BLaER1 (cell line): ENCODE measurements around the gene NPAS3.

Experiments used
- H3K27ac ChIP-seq: shearing (Covaris generic); formaldehyde crosslinking; 2 replicates; pipeline ENCODE4 v1.8.1; 2022
- H3K27me3 ChIP-seq: shearing (Covaris generic); formaldehyde crosslinking; 2 replicates; pipeline ENCODE4 v1.8.1; 2022
- H3K36me3 ChIP-seq: shearing (Covaris generic); formaldehyde crosslinking; 2 replicates; pipeline ENCODE4 v1.8.1; 2022
- H3K4me1 ChIP-seq: shearing (Covaris generic); formaldehyde crosslinking; 2 replicates; pipeline ENCODE4 v1.8.1; 2022
- H3K4me2 ChIP-seq: shearing (Covaris generic); formaldehyde crosslinking; 2 replicates; pipeline ENCODE4 v1.8.1; 2022
- H3K4me3 ChIP-seq: shearing (Covaris generic); formaldehyde crosslinking; 2 replicates; pipeline ENCODE4 v1.8.1; 2022
- H3K9ac ChIP-seq: shearing (Covaris generic); formaldehyde crosslinking; 2 replicates; pipeline ENCODE4 v1.8.1; 2022
- H3K9me3 ChIP-seq: shearing (Covaris generic); formaldehyde crosslinking; 2 replicates; pipeline ENCODE4 v1.8.1; 2022
- H4K20me1 ChIP-seq: shearing (Covaris generic); formaldehyde crosslinking; 2 replicates; pipeline ENCODE4 v1.8.1; 2022
- Cebpa-rat ChIP-seq: shearing (Covaris generic); IDR thresholded peaks from 2 replicates; pipeline ENCODE4 v1.8.1; 2022

NPAS3 gene

GRCh38 chr14:33454707-33455106 is 516.0 kb downstream of the NPAS3 start:
- Histone ChIP-seq H4K20me1 (no peaks in the 10 kb centered on the region), H3K4me2 (no peak overlapping the region), H3K9me3 (no peaks in the 10 kb centered on the region), H3K4me1 (no peaks in the 10 kb centered on the region), H3K4me3 (no peak overlapping the region), H3K9ac (no peak overlapping the region), H3K27me3 (no peaks in the 10 kb centered on the region), H3K27ac (no peak overlapping the region), H3K36me3 (no peaks in the 10 kb centered on the region)
- no peak for TF ChIP-seq Cebpa-rat

- TF ChIP-seq Cebpa-rat = no peak
- Histone ChIP-seq H3K27ac (no peak overlapping the region), H4K20me1 (no peaks in the 10 kb centered on the region), H3K4me1 (no peaks in the 10 kb centered on the region), H3K4me3 (no peak overlapping the region), H3K27me3 (no peaks in the 10 kb centered on the region), H3K9ac (no peak overlapping the region), H3K36me3 (no peaks in the 10 kb centered on the region), H3K4me2 (no peak overlapping the region), H3K9me3 (no peaks in the 10 kb centered on the region)
These were observed 517.1 kb downstream of the NPAS3 start for GRCh38 chr14:33455654-33456345.

- H3K27me3 ChIP-seq = no peaks in the 10 kb centered on the region
- H3K36me3 ChIP-seq = no peaks in the 10 kb centered on the region
- no peak overlapping the region for H3K4me2 ChIP-seq
- H3K4me3 ChIP-seq = no peak overlapping the region
- no peaks in the 10 kb centered on the region for H4K20me1 ChIP-seq
- no peak overlapping the region for H3K27ac ChIP-seq
- no peak overlapping the region for H3K9ac ChIP-seq
- TF ChIP-seq Cebpa-rat = no peak
- no peaks in the 10 kb centered on the region for H3K9me3 ChIP-seq
- H3K4me1 ChIP-seq = no peaks in the 10 kb centered on the region
These were observed 518.3 kb downstream of the NPAS3 start for GRCh38 chr14:33457021-33457420.

GRCh38 chr14:33457617-33458016 is 518.9 kb downstream of the NPAS3 start:
- Histone ChIP-seq H3K36me3 (no peaks in the 10 kb centered on the region), H3K9ac (no peak overlapping the region), H3K4me3 (no peak overlapping the region), H3K4me2 (no peak overlapping the region), H3K4me1 (no peaks in the 10 kb centered on the region), H3K9me3 (no peaks in the 10 kb centered on the region), H3K27me3 (no peaks in the 10 kb centered on the region), H3K27ac (no peak overlapping the region), H4K20me1 (no peaks in the 10 kb centered on the region)
- no peak for TF ChIP-seq Cebpa-rat

GRCh38 chr14:33460164-33460563 is 521.5 kb downstream of the NPAS3 start:
- no peaks in the 10 kb centered on the region for H3K36me3 ChIP-seq
- no peak for TF ChIP-seq Cebpa-rat

GRCh38 chr14:33461036-33461435 is 522.4 kb downstream of the NPAS3 start:
- TF ChIP-seq Cebpa-rat = no peak
- Histone ChIP-seq H3K9ac (no peak overlapping the region), H3K4me1 (no peaks in the 10 kb centered on the region), H4K20me1 (no peaks in the 10 kb centered on the region), H3K4me3 (no peak overlapping the region), H3K9me3 (no peaks in the 10 kb centered on the region), H3K4me2 (no peak overlapping the region), H3K27ac (no peak overlapping the region), H3K27me3 (no peaks in the 10 kb centered on the region), H3K36me3 (no peaks in the 10 kb centered on the region)

More at GRCh38 chr14:33460164-33460563, 521.5 kb downstream of the NPAS3 start:
- no peaks in the 10 kb centered on the region for H3K9me3 ChIP-seq
- H3K4me3 ChIP-seq = no peak overlapping the region
- H3K27ac ChIP-seq = no peak overlapping the region
- H3K4me1 ChIP-seq = no peaks in the 10 kb centered on the region
- no peak overlapping the region for H3K4me2 ChIP-seq
- H4K20me1 ChIP-seq = no peaks in the 10 kb centered on the region
- H3K9ac ChIP-seq = no peak overlapping the region
- H3K27me3 ChIP-seq = no peaks in the 10 kb centered on the region

GRCh38 chr14:33463731-33464130 is 525.1 kb downstream of the NPAS3 start:
- TF ChIP-seq Cebpa-rat = no peak
- no peak overlapping the region for H3K9ac ChIP-seq
- H3K36me3 ChIP-seq = no peaks in the 10 kb centered on the region
- no peaks in the 10 kb centered on the region for H4K20me1 ChIP-seq
- H3K9me3 ChIP-seq = no peaks in the 10 kb centered on the region
- H3K4me2 ChIP-seq = no peak overlapping the region
- no peaks in the 10 kb centered on the region for H3K27me3 ChIP-seq
- no peaks in the 10 kb centered on the region for H3K4me1 ChIP-seq
- H3K27ac ChIP-seq = no peak overlapping the region
- no peak overlapping the region for H3K4me3 ChIP-seq

GRCh38 chr14:33464254-33464962 is 525.7 kb downstream of the NPAS3 start:
- Histone ChIP-seq H4K20me1 (no peaks in the 10 kb centered on the region), H3K27ac (no peak overlapping the region), H3K4me2 (no peak overlapping the region), H3K4me3 (no peak overlapping the region), H3K27me3 (no peaks in the 10 kb centered on the region), H3K9me3 (no peaks in the 10 kb centered on the region), H3K4me1 (no peaks in the 10 kb centered on the region), H3K9ac (no peak overlapping the region), H3K36me3 (no peaks in the 10 kb centered on the region)
- TF ChIP-seq Cebpa-rat = no peak

- no peak overlapping the region for H3K4me3 ChIP-seq
- H3K4me1 ChIP-seq = no peaks in the 10 kb centered on the region
- H4K20me1 ChIP-seq = no peaks in the 10 kb centered on the region
- H3K27me3 ChIP-seq = no peaks in the 10 kb centered on the region
- no peaks in the 10 kb centered on the region for H3K9me3 ChIP-seq
- no peak overlapping the region for H3K4me2 ChIP-seq
- H3K27ac ChIP-seq = no peak overlapping the region
- TF ChIP-seq Cebpa-rat = no peak
- no peak overlapping the region for H3K9ac ChIP-seq
- H3K36me3 ChIP-seq = no peaks in the 10 kb centered on the region
These were observed 527.4 kb downstream of the NPAS3 start for GRCh38 chr14:33465846-33466700.

GRCh38 chr14:33467971-33468370 is 529.3 kb downstream of the NPAS3 start:
- Histone ChIP-seq H3K4me2 (no peak overlapping the region), H4K20me1 (no peaks in the 10 kb centered on the region), H3K36me3 (no peaks in the 10 kb centered on the region), H3K27me3 (no peaks in the 10 kb centered on the region), H3K4me3 (no peak overlapping the region), H3K9me3 (no peaks in the 10 kb centered on the region), H3K27ac (no peak overlapping the region), H3K4me1 (no peaks in the 10 kb centered on the region), H3K9ac (no peak overlapping the region)
- no peak for TF ChIP-seq Cebpa-rat
